Lung (tissue), 12 donors: Measurements from ENCODE around the gene ZNF232. TPM values are rescaled to one million over a fixed set of nuclear protein-coding genes. Genes with fewer than 3 reads are reported as not detected.
"Not testable (repeated sequence)": the region's sequence is repeated elsewhere in the genome, so short reads cannot be mapped to it uniquely, and the experiment has no call there.

Experiments used
- ATAC-seq: fragments of 200-7000 bp; cut with Tn5 transposase; one replicate; pipeline ENCODE4 v1.9.1; 2020; ENCODE audit warnings: moderate number of reproducible peaks; ENCODE audit not compliant: insufficient read depth, low FRiP score
- DNase-seq, 3 donors: peaks; one replicate each; pipeline ENCODE4 v3.0.0-alpha.2; 2013 to 2017
- H3K27ac ChIP-seq, 2 donors: one replicate each; pipeline ENCODE4 v1.5.1; 2013; ENCODE audit warnings: mild to moderate bottlenecking in 2 of 2, moderate library complexity in 2 of 2, control low read depth in 1 of 2, inconsistent platforms in 1 of 2, low read depth in 1 of 2, low read length in 1 of 2
- H3K27me3 ChIP-seq, 3 donors: one replicate each; pipeline ENCODE4 v1.5.1; 2013; ENCODE audit warnings: low read length in 2 of 3; ENCODE audit not compliant: control insufficient read depth in 3 of 3, insufficient read depth in 3 of 3
- H3K36me3 ChIP-seq, 4 donors: one replicate each; pipeline ENCODE4 v1.5.1; 2013; ENCODE audit warnings: low read length in 4 of 4, mild to moderate bottlenecking in 1 of 4, moderate library complexity in 1 of 4; ENCODE audit not compliant: control insufficient read depth in 4 of 4, insufficient read depth in 4 of 4
- H3K4me1 ChIP-seq, 5 donors: one replicate each; pipeline ENCODE4 v1.5.1; 2013; ENCODE audit warnings: low read length in 5 of 5, mild to moderate bottlenecking in 2 of 5, moderate library complexity in 1 of 5; ENCODE audit not compliant: control insufficient read depth in 5 of 5, insufficient read depth in 5 of 5
- H3K4me3 ChIP-seq: one replicate; pipeline ENCODE4 v1.5.1; 2013; ENCODE audit warnings: mild to moderate bottlenecking, control low read depth, moderate library complexity
- H3K9ac ChIP-seq, 2 donors: one replicate each; pipeline ENCODE4 v1.5.1; 2013; ENCODE audit warnings: low read length in 2 of 2, control low read depth in 1 of 2; ENCODE audit not compliant: insufficient read depth in 1 of 2
- H3K9me3 ChIP-seq, 4 donors: one replicate each; pipeline ENCODE4 v1.5.1; 2013; ENCODE audit warnings: low read length in 3 of 4, mild to moderate bottlenecking in 1 of 4, moderate library complexity in 1 of 4; ENCODE audit not compliant: control insufficient read depth in 4 of 4, insufficient read depth in 3 of 4
- CTCF ChIP-seq: IDR thresholded peaks from 2 replicates; pipeline ENCODE4 v1.5.1; 2012; ENCODE audit warnings: mild to moderate bottlenecking; ENCODE audit errors: control extremely low read depth, extremely low read depth
- WGBS, 2 donors: extraction: QIAGEN DNeasy Blood & Tissue Kit; methylation state at CpG; one replicate each; pipeline ENCODE4 v1.1.7; 2013; 5-methylcytosine and 5-hydroxymethylcytosine counted together
- polyA plus RNA-seq, 2 donors: library from polyadenylated mRNA; stranded (reverse); fragments of 200-250 nt; gene quantifications; one replicate each; pipeline ENCODE4 v1.2.1, GENCODE V29; 2013
- total RNA-seq, 2 donors: library from RNA; depleted of rRNA in 1 of 2; stranded (reverse); fragments of >200 nt in 1 of 2; gene quantifications; one replicate each; pipeline ENCODE4 v1.2.1, GENCODE V29; 2014 to 2021
- donor health status: control.
- donor health status: control.
- donor health status: Bipolar disorder and iron deficiency.
- donor health status: healthy.
- donor health status: DM: yes; HTN: yes; CAD: no.

The ZNF232 gene
- total and polyA plus RNA-seq, 4 donors = 6.8 to 14.1 (median 9.5) TPM

GRCh38 chr17:5135726-5136579 is 24.3 kb upstream of the ZNF232 start:
- DNase-seq (no peak), ATAC-seq (no peak)
- Histone ChIP-seq H3K4me3 (no peak overlapping the region), H3K4me1 (no peaks in the 10 kb centered on the region), H3K27ac (no peak overlapping the region), H3K9ac (no peak overlapping the region), H3K9me3 (peaks cover 0 to 2% (median 0%) of the 10 kb centered on the region in 4 donors), H3K36me3 (no peaks in the 10 kb centered on the region), H3K27me3 (no peaks in the 10 kb centered on the region)
- WGBS, 2 donors = 81 to 93% methylated on average over 14 of the region's 14 CpGs
- no peak for TF ChIP-seq CTCF

GRCh38 chr17:5135131-5135712 is 23.5 kb upstream of the ZNF232 start:
- ATAC-seq, H3K4me3 ChIP-seq, H3K9me3 ChIP-seq, H3K4me1 ChIP-seq, DNase-seq, H3K36me3 ChIP-seq, H3K27me3 ChIP-seq, H3K27ac ChIP-seq, H3K9ac ChIP-seq: not testable (repeated sequence)
- WGBS, 2 donors = 82 to 95% methylated on average over 8 of the region's 8 CpGs

- not testable (repeated sequence) for H3K27ac ChIP-seq, H3K9ac ChIP-seq, ATAC-seq, H3K4me1 ChIP-seq, H3K36me3 ChIP-seq, H3K27me3 ChIP-seq, DNase-seq, H3K9me3 ChIP-seq, H3K4me3 ChIP-seq
- WGBS, 2 donors = 84 to 89% methylated on average over 11 of the region's 11 CpGs
Measured at GRCh38 chr17:5134571-5134970, 22.9 kb upstream of the ZNF232 start.

GRCh38 chr17:5133961-5134360 is 22.3 kb upstream of the ZNF232 start:
- not testable (repeated sequence) for H3K4me3 ChIP-seq, DNase-seq

GRCh38 chr17:5133311-5133710 is 21.6 kb upstream of the ZNF232 start:
- Histone ChIP-seq H3K27me3 (no peaks in the 10 kb centered on the region), H3K36me3 (no peaks in the 10 kb centered on the region), H3K9ac (no peak overlapping the region), H3K27ac (no peak overlapping the region), H3K4me1 (no peaks in the 10 kb centered on the region), H3K9me3 (peaks cover 0 to 2% (median 0%) of the 10 kb centered on the region in 4 donors), H3K4me3 (no peak overlapping the region)
- DNase-seq = no peak
- no peak for ATAC-seq
- TF ChIP-seq CTCF = no peak
- 75 to 87% methylated on average over 8 of the region's 8 CpGs for WGBS, 2 donors

More at GRCh38 chr17:5133961-5134360, 22.3 kb upstream of the ZNF232 start:
- WGBS, 2 donors = 88 to 89% methylated on average over 8 of the region's 8 CpGs
- not testable (repeated sequence) for ATAC-seq, H3K27ac ChIP-seq, H3K9me3 ChIP-seq, H3K9ac ChIP-seq, H3K36me3 ChIP-seq, H3K4me1 ChIP-seq, H3K27me3 ChIP-seq

GRCh38 chr17:5132503-5133225 is 21.0 kb upstream of the ZNF232 start:
- not testable (repeated sequence) for H3K9ac ChIP-seq, H3K9me3 ChIP-seq, H3K27me3 ChIP-seq, H3K36me3 ChIP-seq, H3K4me3 ChIP-seq, DNase-seq, ATAC-seq, H3K27ac ChIP-seq, H3K4me1 ChIP-seq
- 93 to 94% methylated on average over 15 of the region's 15 CpGs for WGBS, 2 donors
